ENCODE data around the gene ABCC6.
"Not testable (repeated sequence)": the region's sequence is repeated elsewhere in the genome, so short reads cannot be mapped to it uniquely, and the experiment has no call there.

Gene ABCC6

DNA sequence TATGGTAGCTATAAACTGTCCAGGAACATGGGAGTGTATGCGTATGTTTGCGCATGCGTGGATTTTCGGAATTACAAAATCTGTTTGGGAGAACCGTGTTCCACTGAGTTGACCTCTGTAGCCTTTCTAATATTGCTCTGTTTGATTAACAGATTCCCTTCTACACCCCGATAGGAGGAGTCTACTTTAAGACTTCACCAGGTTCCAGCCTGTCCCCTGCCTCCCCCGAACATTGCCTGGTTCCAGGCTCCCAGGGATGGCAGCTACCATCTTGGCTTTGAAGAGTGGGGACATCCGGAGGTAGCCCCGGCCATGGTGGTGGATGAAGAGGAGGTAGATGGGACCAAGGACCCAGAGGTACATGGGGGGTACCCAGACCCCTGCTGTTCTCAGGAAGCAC lies 1.9 kb downstream of the ABCC6 start:
- not testable (repeated sequence) for DNase-seq

DNA sequence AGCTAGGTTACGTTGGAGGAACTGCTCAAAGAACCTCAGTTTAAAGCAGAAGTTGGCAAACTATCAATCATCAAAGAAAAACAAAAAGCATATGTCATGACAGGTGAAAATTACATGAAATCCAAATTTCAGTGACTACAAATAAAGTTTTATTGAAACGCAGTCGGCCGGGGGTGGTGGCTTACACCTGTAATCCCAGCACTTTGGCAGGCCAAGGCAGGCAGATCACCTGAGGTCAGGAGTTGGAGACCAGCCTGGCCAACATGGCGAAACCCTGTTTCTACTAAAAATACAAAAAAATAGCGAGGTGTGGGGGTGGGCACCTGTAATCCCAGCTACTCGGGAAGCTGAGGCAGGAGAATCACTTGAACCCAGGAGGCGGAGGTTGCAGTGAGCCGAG lies 2.8 kb downstream of the ABCC6 start:
- DNase-seq: not testable (repeated sequence)

DNA sequence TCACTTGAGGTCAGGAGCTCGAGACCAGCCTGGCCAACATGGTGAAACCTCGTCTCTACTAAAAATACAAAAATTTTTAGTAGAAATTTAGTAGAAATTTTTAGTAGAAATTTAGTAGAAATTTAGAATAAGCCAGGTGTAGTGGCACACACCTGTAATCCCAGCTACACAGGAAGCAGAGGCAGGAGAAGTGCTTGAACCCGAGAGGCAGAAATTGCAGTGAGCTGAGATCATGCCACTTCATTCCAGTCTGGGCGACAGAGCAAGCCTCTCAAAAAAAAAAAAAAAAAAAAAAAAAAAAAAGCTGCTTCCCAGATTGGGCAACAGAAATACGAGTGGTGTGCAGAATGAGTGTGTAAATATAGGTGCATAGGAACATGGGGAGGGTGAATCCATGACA lies 4.5 kb downstream of the ABCC6 start:
- not testable (repeated sequence) for DNase-seq

DNA sequence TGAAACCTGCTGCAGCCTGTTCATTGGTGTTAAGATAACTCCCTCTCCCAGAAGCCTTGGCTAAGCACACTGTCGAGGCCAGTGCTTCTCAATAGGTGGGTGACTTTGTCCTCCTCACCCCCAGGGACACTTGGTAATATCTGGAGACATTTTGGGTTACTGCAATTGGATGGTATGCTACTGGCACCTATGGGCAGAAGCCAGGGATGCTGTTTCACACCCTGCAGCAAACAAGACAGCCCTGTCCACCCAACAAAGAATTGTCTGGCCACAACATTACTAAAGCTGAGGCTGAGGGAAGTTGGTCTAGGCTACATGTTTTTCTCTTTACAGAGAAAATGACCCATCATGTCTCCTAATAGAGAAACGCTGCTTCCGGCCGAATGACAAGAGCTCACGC lies 4.9 kb downstream of the ABCC6 start:
- not testable (repeated sequence) for DNase-seq

DNA sequence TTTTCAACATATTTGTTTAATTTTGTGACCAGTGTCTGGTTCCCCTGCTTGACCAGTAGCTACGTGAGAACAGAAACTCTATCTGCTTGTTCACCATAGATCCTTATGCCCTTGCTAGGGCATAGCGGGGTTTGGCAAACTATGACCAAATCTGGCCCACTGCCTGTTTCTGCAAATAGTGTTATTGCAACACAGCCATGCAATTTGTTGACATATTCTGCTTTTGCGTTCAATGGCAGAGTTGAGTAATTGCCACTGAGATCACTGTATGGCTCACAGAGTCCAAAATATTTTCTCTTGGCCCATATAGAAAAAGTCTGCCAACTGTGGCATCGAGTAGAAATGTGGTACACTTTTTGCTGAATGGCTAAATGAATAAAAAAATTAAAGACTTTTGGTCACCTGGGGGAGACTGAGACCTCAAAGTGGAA lies 9.4 kb downstream of the ABCC6 start:
- not testable (repeated sequence) for DNase-seq

DNA sequence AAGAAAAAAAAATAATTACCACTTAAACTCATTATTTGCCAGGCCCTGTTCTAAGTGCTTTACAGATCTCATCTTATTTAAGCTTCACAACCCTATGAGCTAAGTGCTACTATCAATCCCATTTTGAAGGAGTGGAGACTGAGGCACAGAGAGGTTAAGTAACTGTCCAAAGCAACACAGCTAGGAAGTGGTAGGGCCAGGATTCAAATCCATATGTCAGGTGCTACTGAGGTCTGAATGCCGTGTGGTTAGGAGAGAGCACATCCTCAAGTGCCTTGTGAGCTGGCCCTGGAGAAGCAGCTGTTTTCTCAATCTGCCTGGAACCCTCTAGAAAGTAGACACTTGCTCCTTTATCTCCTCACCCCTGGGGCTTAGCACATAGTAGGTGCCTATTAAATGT lies 11.9 kb downstream of the ABCC6 start:
- not testable (repeated sequence) for DNase-seq

DNA sequence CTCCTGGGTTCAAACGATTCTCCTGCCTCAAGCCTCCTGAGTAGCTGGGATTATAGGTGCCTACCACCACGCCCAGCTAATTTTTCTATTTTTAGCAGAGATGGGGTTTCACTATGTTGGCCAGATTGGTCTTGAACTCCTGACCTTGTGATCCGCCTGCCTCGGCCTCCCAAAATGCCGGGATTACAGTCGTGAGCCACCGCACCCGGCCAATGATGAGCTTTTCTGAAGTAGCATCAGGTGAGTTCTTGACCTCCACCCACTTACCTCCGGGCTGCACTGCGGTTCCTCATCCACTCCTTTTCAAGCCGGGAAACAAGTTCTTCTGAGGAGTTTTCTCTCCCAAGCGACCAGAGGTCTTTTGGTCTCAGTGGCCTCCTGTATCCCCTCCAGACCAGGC lies 14.8 kb downstream of the ABCC6 start:
- DNase-seq: not testable (repeated sequence)

DNA sequence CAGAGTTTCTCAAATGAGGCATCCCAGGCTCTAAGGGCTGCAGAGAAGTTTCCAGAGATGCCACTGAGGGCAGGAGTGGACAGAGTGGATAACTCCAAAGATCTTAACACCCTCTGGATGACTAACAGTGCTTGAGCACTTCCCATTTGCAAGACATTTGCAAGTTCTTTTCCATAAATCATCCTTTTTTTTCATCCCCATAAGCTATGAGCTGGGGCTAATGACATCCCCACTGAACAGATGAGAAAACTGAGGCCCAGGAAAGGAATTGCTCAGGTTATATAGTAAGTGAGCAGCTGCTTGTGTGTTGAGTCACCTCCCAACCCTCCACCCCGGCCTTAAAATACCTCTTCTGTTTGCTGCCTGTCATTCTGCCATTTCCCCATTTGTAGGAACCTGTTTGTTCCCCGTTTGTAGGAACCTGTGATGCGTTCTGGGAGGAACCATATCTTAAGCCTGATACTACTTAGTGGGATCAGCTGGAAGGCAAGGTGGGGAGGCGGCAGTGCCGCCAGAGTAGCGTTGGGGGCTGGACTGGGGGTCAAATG lies 15.4 kb downstream of the ABCC6 start:
- DNase-seq: not testable (repeated sequence)

DNA sequence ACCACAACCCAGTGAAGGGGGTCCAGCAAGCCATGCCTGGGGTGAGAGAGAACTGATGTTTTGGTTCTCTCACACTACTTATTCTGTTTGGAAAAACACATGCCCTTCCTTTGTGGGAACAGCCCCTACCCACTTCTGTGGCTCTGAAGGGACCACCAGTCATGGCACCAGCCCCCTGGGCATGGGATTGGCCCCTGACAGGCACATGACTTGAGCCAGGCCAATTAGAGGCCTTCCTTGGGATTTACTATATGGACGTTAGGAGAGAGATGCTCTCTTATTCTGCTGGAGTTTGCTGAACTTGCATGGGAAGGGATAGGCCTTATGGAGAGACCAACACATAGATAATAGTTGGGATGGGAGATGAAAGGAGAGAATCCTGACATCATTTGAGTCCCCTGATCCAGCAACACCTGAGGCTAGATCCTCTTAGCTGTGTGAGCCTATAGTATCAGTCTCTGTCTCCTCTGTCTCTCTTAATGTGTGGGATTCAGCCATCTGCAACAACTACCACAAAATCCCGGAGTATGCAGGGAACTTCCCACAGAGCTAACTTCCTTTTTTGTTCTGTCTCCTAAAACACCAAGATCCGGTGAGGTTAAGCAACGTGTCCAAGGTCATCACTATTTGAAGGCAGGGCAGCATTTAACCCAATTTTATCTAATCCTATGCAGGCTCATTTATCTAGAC lies 16.1 kb downstream of the ABCC6 start:
- DNase-seq: not testable (repeated sequence)

DNA sequence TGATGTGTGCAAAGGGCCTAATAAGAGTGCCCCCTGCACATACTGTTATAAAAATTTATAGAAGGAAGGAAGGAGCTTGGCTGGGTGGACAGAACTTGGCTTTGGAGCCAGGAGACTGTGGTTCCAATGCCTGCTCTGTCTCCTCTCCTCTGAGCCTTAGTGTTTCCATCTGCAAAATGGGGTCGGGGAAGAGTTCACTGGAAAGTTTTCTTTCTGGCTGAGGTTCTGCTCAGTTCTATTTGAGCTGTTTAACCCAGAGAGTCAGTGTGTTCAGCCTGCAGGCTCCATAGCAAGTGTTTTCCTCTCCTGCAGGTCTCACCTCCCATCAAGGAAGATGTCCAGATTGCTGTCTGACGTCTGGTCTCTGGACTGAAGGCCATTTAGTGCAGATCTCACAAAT lies 17.4 kb downstream of the ABCC6 start:
- DNase-seq: not testable (repeated sequence)

DNA sequence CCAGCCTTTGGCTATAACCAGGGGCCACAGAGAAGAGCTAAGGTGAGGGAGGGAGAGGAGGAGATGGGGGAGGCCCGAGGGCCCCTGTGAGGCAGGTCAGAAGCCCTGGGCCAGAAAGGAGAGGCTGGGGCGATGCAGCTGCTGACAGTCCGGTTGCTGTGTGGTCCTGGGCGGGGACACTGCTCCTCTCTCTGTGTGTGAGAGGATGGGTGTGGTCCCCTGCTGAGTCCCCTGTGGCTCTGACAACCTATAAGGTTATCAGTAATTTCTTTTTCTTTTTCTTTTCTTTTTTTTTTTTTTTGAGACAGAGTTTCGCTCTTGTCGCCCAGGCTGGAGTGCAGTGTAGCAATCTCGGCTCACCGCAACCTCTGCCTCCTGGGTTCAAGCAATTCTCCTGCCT lies 18.7 kb downstream of the ABCC6 start:
- not testable (repeated sequence) for DNase-seq

DNA sequence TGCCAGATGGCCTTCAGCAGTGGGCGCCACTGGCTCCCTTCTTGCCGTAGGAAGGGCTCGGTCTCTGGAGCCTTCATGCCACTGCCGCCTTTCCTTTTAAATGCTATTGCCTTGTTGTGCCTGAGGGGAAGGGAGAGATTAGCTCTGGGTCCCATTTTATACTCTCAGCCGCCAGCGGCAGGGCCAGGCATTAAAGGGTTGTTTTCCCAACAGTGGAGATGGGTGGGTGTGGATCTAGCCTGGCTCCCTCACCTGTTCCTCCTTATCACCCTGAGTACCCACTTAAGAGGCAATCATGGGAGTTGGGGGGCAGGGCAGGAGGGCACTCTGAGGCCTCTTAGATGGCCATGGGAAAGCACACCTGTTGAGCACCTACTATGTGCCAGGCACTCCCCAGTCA lies 19.8 kb downstream of the ABCC6 start:
- not testable (repeated sequence) for DNase-seq

DNA sequence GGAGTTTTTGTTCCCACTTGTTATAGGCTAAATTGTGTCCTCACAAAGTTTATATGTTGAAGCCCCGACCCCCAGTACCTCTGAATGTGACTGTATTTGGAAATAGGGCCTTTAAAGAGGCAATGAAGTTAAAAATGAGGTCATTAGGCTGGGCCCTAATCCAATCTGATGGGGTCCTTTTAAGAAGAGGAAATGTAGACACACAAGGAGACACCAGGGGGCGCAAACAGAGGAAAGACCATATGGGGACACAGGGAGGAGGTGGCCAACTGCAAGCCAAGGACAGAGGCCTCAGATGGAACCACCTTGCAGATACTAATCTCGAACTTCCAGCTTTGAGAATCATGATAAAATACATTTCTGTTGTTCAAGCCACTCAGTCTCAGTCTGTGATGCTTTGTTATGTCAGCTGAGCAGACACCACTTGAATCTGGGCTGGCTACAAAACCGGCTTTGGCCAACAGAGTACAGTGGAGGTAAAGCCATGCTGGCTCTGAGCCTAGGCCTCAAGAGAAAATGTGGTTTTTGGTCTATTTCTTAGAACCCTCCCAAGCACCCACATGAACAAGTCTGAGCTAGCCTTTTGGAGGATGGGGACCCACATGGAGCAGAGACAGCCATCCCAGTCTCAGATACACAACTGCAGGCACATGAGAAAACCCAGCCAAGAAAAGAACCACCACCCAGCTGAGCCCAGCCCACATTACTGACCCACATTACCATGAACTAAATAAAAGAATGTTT lies 20.7 kb downstream of the ABCC6 start:
- DNase-seq: peak; percentile 24 to 41

DNA sequence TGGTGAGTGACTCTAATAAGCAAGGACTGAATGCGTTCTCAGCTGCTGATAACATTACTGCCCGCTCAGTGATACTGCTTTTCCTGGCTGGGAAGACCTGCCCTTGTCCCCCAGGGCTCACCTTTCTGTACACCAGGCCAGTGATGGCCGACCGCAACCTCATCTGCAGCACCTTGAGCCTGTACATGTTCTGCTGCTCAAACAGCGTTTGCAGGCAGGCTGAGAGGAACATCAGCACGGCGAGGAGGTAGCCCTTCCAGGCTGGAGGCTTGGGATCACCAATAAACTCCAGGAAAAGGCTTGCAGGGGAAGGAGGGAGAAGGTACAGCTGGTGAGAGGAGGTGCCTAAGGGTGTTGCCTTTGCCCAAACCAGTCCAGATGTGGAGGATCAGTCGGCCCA lies 21.4 kb downstream of the ABCC6 start:
- DNase-seq: not testable (repeated sequence)

DNA sequence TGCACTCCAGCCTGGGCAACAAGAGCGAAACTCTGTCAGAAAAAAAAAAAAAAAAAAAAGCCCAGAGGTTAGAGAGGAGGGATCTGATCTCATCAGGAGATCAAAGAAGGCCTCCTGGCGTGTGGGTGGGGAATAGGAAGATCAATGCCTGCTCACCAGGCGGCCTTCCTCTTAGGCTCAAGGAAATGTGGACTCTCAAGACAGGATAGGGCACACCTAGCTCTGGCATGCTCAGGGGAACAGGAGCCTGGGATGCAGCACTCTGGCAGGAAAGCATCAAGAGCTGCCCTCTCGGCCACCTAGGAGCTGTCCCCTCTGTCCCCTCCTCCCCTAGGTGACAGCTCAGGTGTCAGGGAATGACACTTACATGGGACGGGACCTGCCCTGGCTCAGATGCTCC lies 22.9 kb downstream of the ABCC6 start:
- not testable (repeated sequence) for DNase-seq

DNA sequence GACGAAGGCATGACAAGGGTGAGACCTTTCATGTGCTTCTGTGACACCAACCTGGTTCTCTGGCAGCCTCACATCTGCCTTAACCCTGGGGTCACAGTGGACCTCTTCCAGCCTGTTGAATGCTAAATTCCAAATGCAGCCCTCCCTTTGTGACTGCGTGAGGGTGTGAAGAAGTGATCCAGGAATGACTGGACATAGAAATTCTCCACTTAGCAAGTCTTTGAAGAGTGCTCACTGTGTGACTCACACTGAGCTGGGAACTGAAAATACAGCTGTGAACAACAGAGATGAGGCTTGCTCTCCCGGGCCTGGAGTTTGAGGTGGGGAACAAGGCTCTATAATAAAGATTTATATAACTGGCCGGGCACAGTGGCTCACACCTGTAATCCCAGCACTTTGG lies 23.9 kb downstream of the ABCC6 start:
- not testable (repeated sequence) for DNase-seq

DNA sequence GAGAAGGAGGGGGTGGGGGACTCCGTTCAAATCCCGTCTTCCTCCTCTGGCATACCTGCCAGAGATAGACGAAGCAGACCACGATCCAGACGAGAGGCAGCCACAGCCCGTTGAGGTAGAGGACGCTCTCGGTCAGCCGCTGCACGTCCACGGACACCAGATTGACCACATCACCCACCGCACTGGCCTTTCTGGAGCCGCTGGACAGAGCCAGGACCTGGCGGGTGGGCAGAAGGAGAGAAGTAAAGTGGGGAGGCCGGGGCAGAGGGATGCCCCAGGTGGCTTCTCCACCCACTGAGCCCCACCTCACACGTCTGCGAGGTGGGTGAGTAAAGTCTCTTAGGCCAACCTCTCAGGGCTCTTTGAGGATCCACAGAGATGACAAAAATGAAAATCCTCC lies 25.3 kb downstream of the ABCC6 start:
- DNase-seq: no peak

DNA sequence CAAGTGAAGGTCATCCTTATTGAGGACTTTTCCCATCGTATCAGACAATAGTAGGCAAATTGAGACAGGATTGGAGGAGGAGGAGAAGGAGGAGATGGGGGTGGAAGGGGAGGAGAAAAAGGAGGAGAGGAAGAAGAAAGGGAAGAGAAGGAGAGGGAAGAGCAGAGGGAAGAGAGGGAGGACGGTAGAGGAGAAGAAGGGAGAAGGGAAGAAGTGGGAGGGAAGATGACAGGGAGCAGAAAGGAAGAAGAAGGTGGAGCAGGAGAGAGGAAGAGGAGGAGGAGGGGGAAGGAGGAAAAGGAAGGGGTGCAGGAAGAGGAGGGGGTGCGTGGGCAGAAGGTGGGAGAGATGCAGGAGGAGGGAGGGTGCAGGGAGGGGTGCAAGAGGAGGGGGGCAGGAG lies 26.0 kb downstream of the ABCC6 start:
- no peak for DNase-seq

DNA sequence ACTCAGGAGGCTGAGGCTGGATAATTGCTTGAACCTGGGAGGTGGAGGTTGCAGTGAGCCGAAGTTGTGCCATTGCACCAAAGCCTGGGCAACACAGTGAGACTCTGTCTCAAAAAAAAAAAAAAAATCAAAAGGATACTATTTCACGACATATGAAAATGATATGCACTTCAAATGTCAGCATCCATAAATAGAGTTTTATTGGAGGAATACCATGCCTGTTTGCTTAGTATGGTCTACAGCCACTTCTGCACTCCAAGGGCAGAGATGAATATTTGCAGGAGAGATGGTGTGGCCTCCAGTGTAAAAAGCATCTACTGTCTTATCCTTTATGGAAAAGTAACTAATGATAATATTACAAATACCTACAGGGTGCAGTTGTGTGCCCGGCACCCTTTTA lies 27.2 kb downstream of the ABCC6 start:
- no peak for DNase-seq

DNA sequence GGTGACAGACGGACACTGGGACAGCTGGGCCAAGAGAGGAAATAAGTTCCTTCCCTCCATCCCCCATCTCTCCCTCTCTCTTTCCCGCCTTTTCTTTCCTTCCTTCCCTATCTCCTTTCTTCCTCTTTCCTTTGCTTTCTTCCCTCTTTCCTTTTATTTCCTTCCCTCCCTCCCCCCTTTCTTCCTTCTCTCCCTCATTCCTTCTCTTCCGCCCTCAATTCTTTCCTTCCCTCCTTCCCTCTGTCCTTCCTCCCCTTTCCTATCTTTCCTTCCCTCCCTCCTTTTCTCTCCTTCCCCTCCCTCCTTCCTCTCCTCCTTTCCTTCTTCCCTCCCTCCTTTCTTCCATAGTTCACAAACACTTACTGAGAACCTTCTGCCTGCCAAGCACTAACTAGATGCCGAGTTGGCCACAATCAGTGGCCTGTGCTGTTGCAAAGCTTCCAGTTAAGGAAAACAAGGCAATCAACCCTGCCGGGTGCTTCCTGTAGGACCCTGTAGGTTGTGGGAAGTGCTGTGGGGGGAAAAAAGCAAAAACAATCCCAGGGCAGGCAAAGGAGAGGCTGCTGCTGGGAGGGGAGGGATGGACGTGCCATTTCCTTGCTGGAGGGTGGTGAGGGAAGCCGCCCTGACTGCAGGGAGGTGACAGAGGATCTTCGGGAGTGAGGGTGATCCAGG lies 31.7 kb downstream of the ABCC6 start:
- DNase-seq: no peak

DNA sequence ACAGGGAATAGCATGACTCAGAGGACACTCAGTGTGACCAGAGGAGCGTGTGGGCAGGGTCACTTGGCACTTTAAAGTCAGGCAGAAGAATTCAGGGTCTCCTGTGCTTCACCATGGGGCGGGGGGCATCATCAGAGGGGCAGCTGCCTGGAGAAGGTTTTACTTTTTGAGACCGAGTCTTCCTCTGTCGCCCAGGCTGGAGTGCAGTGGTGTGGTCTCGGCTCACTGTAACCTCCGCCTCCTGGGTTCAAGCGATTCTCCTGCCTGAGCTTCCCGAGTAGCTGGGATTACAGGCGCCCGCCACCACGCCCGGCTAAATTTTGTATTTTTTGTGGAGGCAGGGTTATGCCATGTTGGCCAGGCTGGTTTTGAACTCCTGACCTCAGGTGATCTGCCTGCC lies 32.3 kb downstream of the ABCC6 start:
- not testable (repeated sequence) for DNase-seq

DNA sequence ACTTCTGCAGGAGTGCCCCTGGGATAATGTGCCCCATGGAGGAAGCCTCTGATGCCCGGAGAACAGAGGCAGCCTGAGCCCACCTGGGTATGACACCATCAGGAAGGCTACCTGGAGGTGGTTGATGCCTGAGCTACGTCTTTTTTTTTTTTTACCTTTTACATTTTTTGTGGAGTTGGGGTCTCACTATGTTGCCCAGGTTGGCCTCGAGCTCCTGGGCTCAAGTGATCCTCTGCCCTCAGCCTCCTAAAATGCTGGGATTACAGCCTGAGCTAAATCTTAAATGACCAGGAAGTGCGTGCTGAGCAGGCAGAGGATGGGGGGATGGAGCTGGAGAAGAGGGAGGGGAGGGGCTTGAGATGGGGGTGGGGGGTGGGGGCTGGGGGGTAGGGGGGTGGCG lies 32.7 kb downstream of the ABCC6 start:
- no peak for DNase-seq

DNA sequence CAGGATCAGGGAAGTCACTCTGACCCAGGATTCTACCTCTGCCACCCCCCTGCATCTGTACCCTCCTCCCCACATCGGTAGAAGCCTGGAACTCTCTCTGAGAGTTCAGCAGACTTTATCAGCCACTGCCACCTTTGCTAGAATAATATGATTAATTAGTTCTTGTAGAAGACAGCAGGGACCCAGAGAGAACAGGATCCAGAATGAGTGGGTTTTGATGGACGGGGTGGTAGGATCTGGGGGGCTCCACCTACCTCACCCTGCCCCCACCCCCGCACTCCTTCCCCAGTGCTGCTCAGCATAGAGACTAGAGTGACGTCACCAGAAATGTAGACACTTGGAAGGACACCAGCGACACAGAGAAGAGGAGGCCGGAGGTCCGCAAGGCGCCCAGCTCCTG lies 33.5 kb downstream of the ABCC6 start:
- DNase-seq: no peak

DNA sequence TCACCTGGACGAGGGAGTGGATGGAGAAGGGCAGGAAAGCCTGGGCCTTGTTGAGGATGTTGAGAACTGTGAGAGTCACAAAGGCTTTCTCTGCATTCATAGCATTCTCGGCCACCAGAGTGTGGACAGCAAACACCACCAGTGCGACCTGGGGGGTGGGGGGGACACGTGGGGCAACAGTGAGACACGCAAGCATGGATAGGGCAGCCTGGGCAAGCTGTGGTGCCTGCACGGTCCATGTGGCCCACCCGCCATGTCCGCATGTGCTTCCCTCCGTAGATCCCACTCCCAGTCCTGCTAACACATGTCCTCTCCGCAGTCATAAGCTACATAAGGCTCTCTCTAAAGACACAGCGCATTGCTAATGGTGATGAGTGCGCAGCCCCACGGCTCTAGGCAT lies 34.5 kb downstream of the ABCC6 start:
- no peak for DNase-seq

Data from NCI-H446 (cell line).